Measurements from ENCODE around the gene ESYT2.
"Not testable (repeated sequence)": the region's sequence is repeated elsewhere in the genome, so short reads cannot be mapped to it uniquely, and the experiment has no call there.

ESYT2 gene

DNA sequence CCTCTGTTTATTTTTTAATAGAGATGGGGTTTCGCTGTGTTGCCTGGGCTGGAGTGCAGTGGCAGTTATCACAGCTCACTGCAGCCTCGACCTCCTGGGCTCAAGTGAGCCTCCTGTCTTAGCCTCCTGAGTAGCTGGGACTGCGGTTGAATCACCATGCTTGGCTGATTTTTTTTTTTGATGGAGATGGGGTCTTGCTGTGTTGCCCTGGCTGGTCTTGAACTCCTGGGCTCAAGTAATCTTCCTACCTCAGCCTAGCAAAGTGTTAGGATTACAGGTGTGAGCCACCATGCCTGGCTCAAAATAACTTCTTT is 35.2 kb upstream of the ESYT2 start:
- Histone ChIP-seq H3K36me3 (ENCODE audit: control insufficient read depth, insufficient read depth, low read length) (no peaks in the 10 kb centered on the region), H3K27me3 (ENCODE audit: control insufficient read depth, insufficient read depth, low read length, poor library complexity, severe bottlenecking) (no peaks in the 10 kb centered on the region), H3K9me3 (ENCODE audit: control insufficient read depth, low read length) (no peaks in the 10 kb centered on the region), H3K4me3 (ENCODE audit: insufficient read depth, low read depth, low read length) (peak overlapping the region; percentile 32), H3K27ac (ENCODE audit: insufficient read depth, low read depth, low read length, poor library complexity, severe bottlenecking) (no peak overlapping the region), H3K4me1 (ENCODE audit: control insufficient read depth, insufficient read depth, low read length) (peaks cover 10% of the 10 kb centered on the region)
- 82 to 98% methylated on average over 3 of the region's 3 CpGs for WGBS, 2 experiments

DNA sequence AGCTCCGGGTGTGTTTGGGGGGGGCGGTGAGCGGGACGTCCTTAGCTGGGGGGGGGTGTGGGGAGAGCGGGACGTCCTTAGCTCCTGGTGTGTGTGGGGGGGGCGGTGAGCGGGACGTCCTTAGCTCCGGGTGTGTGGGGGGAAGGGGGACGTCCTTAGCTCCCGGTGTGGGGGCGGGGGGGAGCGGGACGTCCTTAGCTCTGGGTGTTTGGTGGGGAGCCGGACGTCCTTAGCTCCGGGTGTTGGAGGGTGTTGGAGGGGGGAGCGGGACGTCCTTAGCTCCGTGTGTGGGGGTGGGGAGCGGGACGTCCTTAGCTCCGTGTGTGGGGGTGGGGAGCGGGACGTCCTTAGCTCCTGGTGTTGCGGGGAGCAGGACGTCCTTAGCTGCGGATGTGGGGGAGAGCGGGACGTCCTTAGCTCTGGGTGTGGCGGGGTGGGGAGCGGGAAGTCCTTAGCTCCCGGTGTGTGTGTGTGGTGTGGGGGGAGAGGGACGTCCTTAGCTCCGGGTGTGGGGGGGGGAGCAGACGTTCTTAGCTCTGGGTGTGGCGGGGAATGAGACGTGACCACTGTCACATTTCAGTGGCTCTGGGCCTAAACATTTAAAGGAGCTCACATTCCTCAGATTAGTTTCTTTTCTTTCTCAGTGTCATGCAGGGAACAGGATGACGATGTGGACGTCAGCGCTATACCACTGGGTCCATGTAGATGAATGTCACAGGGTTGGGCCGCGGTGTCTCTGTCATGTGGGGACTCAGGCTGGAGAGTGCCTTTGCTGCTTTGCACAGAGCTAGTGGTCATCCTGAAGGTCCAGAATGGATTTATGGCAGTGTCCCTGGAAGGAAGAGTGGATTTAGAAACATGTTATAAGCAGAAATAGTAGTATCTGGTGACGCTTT is 34.5 kb upstream of the ESYT2 start:
- no peaks in the 10 kb centered on the region for H3K36me3 ChIP-seq (ENCODE audit: control insufficient read depth, insufficient read depth, low read length)
- no peaks in the 10 kb centered on the region for H3K27me3 ChIP-seq (ENCODE audit: control insufficient read depth, insufficient read depth, low read length, poor library complexity, severe bottlenecking)
- H3K4me1 ChIP-seq (ENCODE audit: control insufficient read depth, insufficient read depth, low read length): peaks cover 15% of the 10 kb centered on the region
- peak overlapping the region; percentile 36 for H3K27ac ChIP-seq (ENCODE audit: insufficient read depth, low read depth, low read length, poor library complexity, severe bottlenecking)
- peak overlapping the region; percentile 32 for H3K4me3 ChIP-seq (ENCODE audit: insufficient read depth, low read depth, low read length)
- H3K9me3 ChIP-seq (ENCODE audit: control insufficient read depth, low read length): no peaks in the 10 kb centered on the region
- WGBS, 2 experiments: 5 to 7% methylated on average over 31 to 43 of the region's 45 CpGs

DNA sequence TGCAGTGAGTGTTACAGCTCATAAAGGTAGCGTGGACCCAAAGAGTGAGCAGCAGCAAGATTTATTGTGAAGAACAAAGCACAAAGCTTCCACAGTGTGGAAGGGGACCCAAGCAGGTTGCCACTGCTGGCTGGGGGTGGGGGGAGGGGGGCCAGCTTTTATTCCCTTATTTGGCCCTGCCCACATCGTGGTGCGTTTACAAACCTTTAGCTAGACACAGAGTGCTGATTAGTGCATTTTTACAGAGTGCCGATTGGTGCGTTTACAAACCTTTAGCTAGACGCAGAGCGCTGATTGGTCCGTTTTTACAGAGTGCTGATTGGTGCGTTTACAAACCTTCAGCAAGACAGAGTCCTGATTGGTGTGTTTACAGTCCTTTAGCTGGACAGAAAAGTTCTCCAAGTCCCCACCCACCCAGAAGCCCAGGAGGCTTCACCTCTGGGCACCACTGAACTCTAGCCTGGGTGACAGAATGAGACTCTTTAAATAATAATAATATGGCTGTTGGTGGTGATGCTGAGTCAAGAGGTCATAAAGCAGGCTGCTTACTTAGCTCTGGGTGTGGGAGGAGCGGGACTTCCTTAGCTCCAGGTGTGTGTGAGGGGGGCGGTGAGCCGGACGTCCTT is 33.8 kb upstream of the ESYT2 start:
- Histone ChIP-seq H3K4me1 (ENCODE audit: control insufficient read depth, insufficient read depth, low read length) (peaks cover 15% of the 10 kb centered on the region), H3K4me3 (ENCODE audit: insufficient read depth, low read depth, low read length) (peak overlapping the region; percentile 32)
- H3K27ac ChIP-seq (ENCODE audit: insufficient read depth, low read depth, low read length, poor library complexity, severe bottlenecking); H3K9me3 ChIP-seq (ENCODE audit: control insufficient read depth, low read length); H3K27me3 ChIP-seq (ENCODE audit: control insufficient read depth, insufficient read depth, low read length, poor library complexity, severe bottlenecking); H3K36me3 ChIP-seq (ENCODE audit: control insufficient read depth, insufficient read depth, low read length): not testable (repeated sequence)
- WGBS, 2 experiments: 70 to 76% methylated on average over 11 to 13 of the region's 13 CpGs

DNA sequence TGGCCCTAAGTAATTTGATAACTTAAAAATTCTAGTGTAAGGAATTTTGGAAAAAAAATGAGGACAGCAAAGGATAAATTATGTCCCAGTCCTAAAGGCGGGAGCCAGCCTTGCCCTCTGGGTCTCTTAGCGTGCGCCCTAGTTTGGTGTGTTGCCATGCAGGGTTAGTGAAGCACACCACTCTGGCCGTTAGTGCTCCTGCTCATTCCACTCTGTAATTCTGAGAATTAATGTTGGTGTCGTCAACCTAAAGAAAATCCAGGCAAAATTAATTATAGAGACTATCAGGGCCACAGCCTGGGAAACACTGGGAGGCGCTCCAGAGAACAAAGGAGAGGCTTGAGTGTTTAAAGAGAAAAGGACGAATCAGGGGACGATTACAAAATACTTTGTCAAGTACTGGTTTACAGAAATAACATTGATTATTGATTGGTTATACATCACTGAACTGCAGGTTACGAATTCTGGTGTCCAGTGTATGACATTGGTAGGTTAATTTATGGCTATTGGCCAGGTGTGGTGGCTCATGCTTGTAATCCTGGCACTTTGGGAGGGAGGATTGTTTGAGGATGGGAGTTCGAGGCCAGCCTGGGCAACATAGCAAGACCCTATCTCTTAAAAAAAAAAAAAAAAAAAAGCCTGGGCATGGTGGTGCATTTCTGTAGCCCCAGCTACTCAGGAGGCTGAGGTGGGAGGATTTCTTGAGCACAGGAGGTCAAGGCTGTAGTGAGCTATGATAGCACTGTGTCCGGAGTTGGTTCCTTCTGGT is 32.8 kb upstream of the ESYT2 start:
- 93 to 94% methylated on average over 11 of the region's 11 CpGs for WGBS, 2 experiments
- no peaks in the 10 kb centered on the region for H3K27me3 ChIP-seq (ENCODE audit: control insufficient read depth, insufficient read depth, low read length, poor library complexity, severe bottlenecking)
- no peak overlapping the region for H3K4me3 ChIP-seq (ENCODE audit: insufficient read depth, low read depth, low read length)
- H3K4me1 ChIP-seq (ENCODE audit: control insufficient read depth, insufficient read depth, low read length): peaks cover 15% of the 10 kb centered on the region
- no peaks in the 10 kb centered on the region for H3K9me3 ChIP-seq (ENCODE audit: control insufficient read depth, low read length)
- H3K27ac ChIP-seq (ENCODE audit: insufficient read depth, low read depth, low read length, poor library complexity, severe bottlenecking): no peak overlapping the region
- H3K36me3 ChIP-seq (ENCODE audit: control insufficient read depth, insufficient read depth, low read length): no peaks in the 10 kb centered on the region

DNA sequence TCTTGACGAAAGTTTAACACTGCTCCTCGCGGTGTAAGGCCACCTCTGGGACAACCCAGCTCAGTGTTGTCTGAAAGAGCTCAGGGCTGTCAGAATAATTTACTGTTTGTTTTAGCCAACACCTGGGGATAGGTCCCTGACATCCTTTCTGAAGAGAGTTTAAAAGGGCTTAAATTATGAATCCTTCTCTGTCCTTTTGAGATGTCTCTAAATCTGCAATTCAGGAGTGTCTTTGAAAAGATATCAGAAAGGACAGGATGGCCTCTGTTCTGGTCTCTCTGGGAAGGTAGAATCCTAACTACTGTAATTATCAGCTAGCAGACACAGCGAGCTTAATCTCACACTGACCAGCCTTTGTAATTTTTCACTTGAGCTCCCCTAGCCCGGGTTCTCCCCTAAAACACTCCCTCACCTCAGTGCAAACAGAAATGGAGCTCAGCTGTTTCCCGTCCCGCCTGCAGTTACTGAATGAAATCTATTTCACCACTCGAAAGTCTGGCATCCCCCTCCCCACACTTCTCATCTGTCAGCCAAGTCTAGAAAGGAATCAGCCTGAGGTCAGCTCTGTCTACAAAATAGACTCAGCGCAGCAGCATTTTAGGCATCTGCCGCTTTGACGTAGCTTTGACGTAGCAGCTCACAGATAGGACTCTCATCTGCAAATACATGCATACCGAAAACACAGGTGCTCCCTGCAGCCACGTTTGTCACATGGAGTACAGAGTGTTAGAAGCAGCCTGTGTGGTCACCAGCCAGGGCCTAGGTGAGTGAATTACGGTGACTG is 31.9 kb upstream of the ESYT2 start:
- H3K4me3 ChIP-seq (ENCODE audit: insufficient read depth, low read depth, low read length): no peak overlapping the region
- H3K4me1 ChIP-seq (ENCODE audit: control insufficient read depth, insufficient read depth, low read length): peaks cover 15% of the 10 kb centered on the region
- WGBS, 2 experiments: 51% methylated on average over 15 of the region's 15 CpGs
- no peaks in the 10 kb centered on the region for H3K36me3 ChIP-seq (ENCODE audit: control insufficient read depth, insufficient read depth, low read length)
- no peaks in the 10 kb centered on the region for H3K27me3 ChIP-seq (ENCODE audit: control insufficient read depth, insufficient read depth, low read length, poor library complexity, severe bottlenecking)
- no peaks in the 10 kb centered on the region for H3K9me3 ChIP-seq (ENCODE audit: control insufficient read depth, low read length)
- no peak overlapping the region for H3K27ac ChIP-seq (ENCODE audit: insufficient read depth, low read depth, low read length, poor library complexity, severe bottlenecking)

DNA sequence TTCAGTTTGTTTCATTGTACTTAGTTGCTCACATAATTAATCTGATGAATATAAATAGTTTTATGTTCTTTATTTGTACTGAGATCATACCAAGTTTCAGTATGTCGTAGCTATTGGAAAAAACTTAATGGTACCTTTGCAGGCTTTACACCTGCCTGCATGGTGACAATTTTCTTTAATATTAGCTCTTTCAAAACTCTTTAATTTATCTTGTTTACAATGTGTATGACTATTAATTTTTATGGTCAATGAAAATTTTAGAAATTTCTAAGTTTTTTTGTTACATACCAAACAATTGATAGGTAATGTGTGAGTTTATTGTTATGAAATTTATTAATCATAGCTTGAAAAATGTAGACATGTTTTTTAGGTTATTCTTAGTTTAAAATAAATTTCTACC is 31.1 kb upstream of the ESYT2 start:
- Histone ChIP-seq H3K4me3 (ENCODE audit: insufficient read depth, low read depth, low read length) (no peak overlapping the region), H3K27ac (ENCODE audit: insufficient read depth, low read depth, low read length, poor library complexity, severe bottlenecking) (no peak overlapping the region), H3K4me1 (ENCODE audit: control insufficient read depth, insufficient read depth, low read length) (peaks cover 15% of the 10 kb centered on the region), H3K27me3 (ENCODE audit: control insufficient read depth, insufficient read depth, low read length, poor library complexity, severe bottlenecking) (no peaks in the 10 kb centered on the region), H3K9me3 (ENCODE audit: control insufficient read depth, low read length) (no peaks in the 10 kb centered on the region), H3K36me3 (ENCODE audit: control insufficient read depth, insufficient read depth, low read length) (no peaks in the 10 kb centered on the region)
- WGBS, 2 experiments: 100% methylated on average over 1 of the region's 1 CpG; no CpG with 5 or more reads in 1 of the 2 experiments

DNA sequence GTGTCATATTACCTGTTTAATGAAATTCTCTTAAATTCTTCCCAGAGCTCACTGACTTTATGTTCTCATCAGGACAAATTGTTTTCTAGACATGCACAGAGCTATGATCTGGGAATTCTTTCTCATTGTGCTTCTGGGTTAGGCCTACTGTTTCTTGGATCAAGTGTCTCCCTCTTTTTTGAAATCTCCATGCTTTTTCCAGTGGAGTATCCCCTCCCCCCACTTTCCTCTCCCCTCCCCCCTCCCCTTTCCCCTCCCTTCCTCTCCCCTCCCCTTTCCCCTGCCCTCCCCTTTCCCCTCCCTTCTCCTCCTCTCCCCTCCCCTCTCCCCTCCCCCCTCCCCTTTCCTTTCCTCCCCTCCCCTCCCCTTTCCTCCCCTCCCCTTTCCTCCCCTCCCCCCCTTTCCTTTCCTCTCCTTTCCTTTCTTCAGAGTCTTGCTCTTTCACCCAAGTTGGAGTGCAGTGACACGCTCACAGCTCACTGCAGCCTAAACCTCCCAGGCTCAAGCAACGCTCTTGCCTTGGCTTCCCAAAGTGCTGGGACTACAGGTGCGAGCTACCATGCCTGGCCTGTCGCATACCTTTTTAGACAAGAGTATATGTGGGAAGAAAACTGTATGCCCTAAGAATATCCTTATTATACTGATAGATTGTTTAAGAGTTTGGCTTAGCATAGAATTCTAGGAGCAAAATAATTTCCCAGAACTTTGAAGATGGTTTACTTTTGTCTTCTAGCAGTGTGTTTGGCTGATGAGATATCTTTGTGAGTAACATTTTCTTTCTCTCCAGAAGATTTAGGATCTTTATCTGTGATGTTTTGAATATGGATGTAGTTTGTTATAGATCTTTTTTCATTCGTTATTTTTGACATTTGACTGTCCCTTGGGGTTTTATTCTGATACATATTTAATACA is 29.5 kb upstream of the ESYT2 start:
- 0 to 13% methylated on average over 3 to 4 of the region's 5 CpGs for WGBS, 2 experiments
- H3K36me3 ChIP-seq (ENCODE audit: control insufficient read depth, insufficient read depth, low read length): no peaks in the 10 kb centered on the region
- no peaks in the 10 kb centered on the region for H3K27me3 ChIP-seq (ENCODE audit: control insufficient read depth, insufficient read depth, low read length, poor library complexity, severe bottlenecking)
- peak overlapping the region; percentile 69 for H3K27ac ChIP-seq (ENCODE audit: insufficient read depth, low read depth, low read length, poor library complexity, severe bottlenecking)
- no peaks in the 10 kb centered on the region for H3K9me3 ChIP-seq (ENCODE audit: control insufficient read depth, low read length)
- H3K4me3 ChIP-seq (ENCODE audit: insufficient read depth, low read depth, low read length): no peak overlapping the region
- H3K4me1 ChIP-seq (ENCODE audit: control insufficient read depth, insufficient read depth, low read length): peaks cover 11% of the 10 kb centered on the region

DNA sequence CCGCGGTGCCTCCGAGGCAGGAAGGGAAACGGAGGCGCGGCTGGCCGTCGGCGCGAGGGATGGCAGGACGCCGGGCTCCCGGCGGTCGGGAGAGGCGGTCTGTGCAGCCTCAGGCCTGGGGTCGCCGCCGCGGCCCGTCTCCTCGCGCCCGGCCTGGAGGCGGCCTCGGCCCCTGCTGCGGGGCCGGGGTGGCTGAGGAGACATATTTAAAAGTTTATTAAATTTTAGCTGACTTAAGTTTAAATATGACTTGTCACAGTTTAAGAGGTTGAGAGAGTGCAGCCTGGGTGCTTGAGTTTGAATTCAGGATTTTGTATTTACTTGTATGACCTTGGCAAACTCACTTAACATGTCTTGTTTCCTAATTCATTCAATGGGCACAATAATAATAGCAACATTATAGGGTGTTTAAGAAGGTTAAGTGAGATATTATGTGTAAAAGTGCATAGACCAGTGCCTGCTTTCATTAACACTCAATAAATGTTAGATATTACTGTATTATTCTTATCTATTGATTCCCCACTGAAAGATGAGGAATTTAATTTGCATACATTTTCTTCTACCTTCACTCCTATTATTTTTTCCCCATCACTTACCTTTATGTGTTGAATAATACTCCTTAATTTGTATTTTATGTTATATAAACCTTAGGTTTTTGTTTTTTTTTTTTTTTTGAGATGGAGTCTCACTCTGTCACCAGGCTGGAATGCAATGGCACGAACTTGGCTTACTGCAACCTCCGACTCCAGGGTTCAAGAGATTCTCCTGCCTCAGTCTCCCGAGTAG is 27.8 kb upstream of the ESYT2 start:
- H3K4me3 ChIP-seq (ENCODE audit: insufficient read depth, low read depth, low read length): peak overlapping the region; percentile 70
- H3K4me1 ChIP-seq (ENCODE audit: control insufficient read depth, insufficient read depth, low read length): peaks cover 11% of the 10 kb centered on the region
- no peaks in the 10 kb centered on the region for H3K36me3 ChIP-seq (ENCODE audit: control insufficient read depth, insufficient read depth, low read length)
- no peaks in the 10 kb centered on the region for H3K27me3 ChIP-seq (ENCODE audit: control insufficient read depth, insufficient read depth, low read length, poor library complexity, severe bottlenecking)
- no peaks in the 10 kb centered on the region for H3K9me3 ChIP-seq (ENCODE audit: control insufficient read depth, low read length)
- peak overlapping the region; percentile 77 for H3K27ac ChIP-seq (ENCODE audit: insufficient read depth, low read depth, low read length, poor library complexity, severe bottlenecking)
- 8% methylated on average over 31 of the region's 31 CpGs for WGBS, 2 experiments
